HepG2 (cell line): ENCODE data around the gene GPATCH3. TPM values are rescaled to one million over a fixed set of nuclear protein-coding genes. Genes with fewer than 3 reads are reported as not detected.

ENCODE experiments used
- BRF2 ChIP-seq: sonication (generic); formaldehyde crosslinking; IDR thresholded peaks from 2 replicates; pipeline ENCODE4 v1.8.1; 2022; ENCODE audit warnings: mild to moderate bottlenecking, missing genetic modification reagents
- CENPT ChIP-seq: sonication (generic); formaldehyde crosslinking; IDR thresholded peaks from 2 replicates; pipeline ENCODE4 v1.8.0; 2022; ENCODE audit warnings: low read depth, mild to moderate bottlenecking, moderate library complexity, missing genetic modification reagents
- CTCF ChIP-seq: sonication (generic); formaldehyde crosslinking; IDR thresholded peaks from 2 replicates; pipeline ENCODE4 v1.5.0; 2020; ENCODE audit warnings: mild to moderate bottlenecking, missing genetic modification reagents, moderate library complexity
- DNMT1 ChIP-seq: sonication (generic); formaldehyde crosslinking; IDR thresholded peaks from 2 replicates; pipeline ENCODE4 v1.5.1; 2020; ENCODE audit warnings: mild to moderate bottlenecking, missing genetic modification reagents
- FOSL2 ChIP-seq: sonication (generic); formaldehyde crosslinking; IDR thresholded peaks from 2 replicates; pipeline ENCODE4 v1.4.0; 2020; ENCODE audit warnings: missing genetic modification reagents
- HDAC6 ChIP-seq: fragments of 200-600 bp; sonication (generic); IDR thresholded peaks from 2 replicates; pipeline ENCODE4 v1.7.0; 2017; ENCODE audit warnings: mild to moderate bottlenecking, antibody characterized with exemption, low read length, low read depth
- IKZF1 ChIP-seq: fragments of 450-650 bp; IDR thresholded peaks from 2 replicates; pipeline ENCODE4 v1.7.1; 2016
- SIN3B ChIP-seq: fragments of 150-350 bp; IDR thresholded peaks from 2 replicates; pipeline ENCODE4 v1.6.1; 2014; ENCODE audit warnings: low read length
- ZC3H13 ChIP-seq: sonication (generic); formaldehyde crosslinking; IDR thresholded peaks from 2 replicates; pipeline ENCODE4 v1.8.1; 2023; ENCODE audit warnings: mild to moderate bottlenecking, missing genetic modification reagents, moderate library complexity
- ZFP37 ChIP-seq: sonication (generic); formaldehyde crosslinking; IDR thresholded peaks from 2 replicates; pipeline ENCODE4 v1.4.0; 2020; ENCODE audit warnings: missing genetic modification reagents, borderline replicate concordance
- ZFP41 ChIP-seq: sonication (generic); formaldehyde crosslinking; IDR thresholded peaks from 2 replicates; pipeline ENCODE4 v1.4.0; 2020; ENCODE audit warnings: mild to moderate bottlenecking, missing genetic modification reagents, borderline replicate concordance
- ZNF225 ChIP-seq: sonication (generic); formaldehyde crosslinking; IDR thresholded peaks from 2 replicates; pipeline ENCODE4 v1.4.0; 2020; ENCODE audit warnings: mild to moderate bottlenecking, missing genetic modification reagents
- ZNF34 ChIP-seq: sonication (generic); formaldehyde crosslinking; IDR thresholded peaks from 2 replicates; pipeline ENCODE4 v1.4.0; 2020; ENCODE audit warnings: mild to moderate bottlenecking, missing genetic modification reagents, borderline replicate concordance
- ZNF510 ChIP-seq: sonication (generic); formaldehyde crosslinking; IDR thresholded peaks from 2 replicates; pipeline ENCODE4 v1.4.0; 2020; ENCODE audit warnings: low read depth, mild to moderate bottlenecking, missing genetic modification reagents
- ZNF530 ChIP-seq: sonication (generic); formaldehyde crosslinking; IDR thresholded peaks from 2 replicates; pipeline ENCODE4 v1.5.0; 2020; ENCODE audit warnings: low read depth, mild to moderate bottlenecking, missing genetic modification reagents
- ZNF597 ChIP-seq: sonication (generic); formaldehyde crosslinking; IDR thresholded peaks from 2 replicates; pipeline ENCODE4 v1.5.0; 2020; ENCODE audit warnings: missing genetic modification reagents
- ZNF614 ChIP-seq: IDR thresholded peaks from 2 replicates; pipeline ENCODE4 v1.6.1; 2018; ENCODE audit warnings: missing biosample characterization, missing genetic modification reagents, inconsistent platforms, borderline replicate concordance
- ZNF674 ChIP-seq: sonication (generic); formaldehyde crosslinking; IDR thresholded peaks from 2 replicates; pipeline ENCODE4 v1.5.0; 2020; ENCODE audit warnings: low read depth, mild to moderate bottlenecking, missing genetic modification reagents
- ZNF773 ChIP-seq: sonication (generic); formaldehyde crosslinking; IDR thresholded peaks from 2 replicates; pipeline ENCODE4 v1.4.0; 2020; ENCODE audit warnings: missing genetic modification reagents, borderline replicate concordance
- ZNF776 ChIP-seq: sonication (generic); formaldehyde crosslinking; IDR thresholded peaks from 2 replicates; pipeline ENCODE4 v1.4.0; 2020; ENCODE audit warnings: mild to moderate bottlenecking, missing genetic modification reagents
- polyA plus RNA-seq, 8 experiments: library from polyadenylated mRNA; depleted of rRNA in 3 of 8; stranded (reverse) in 7 of 8; unstranded in 1 of 8; fragments of >200 nt; fragmentation: Illumina TruSeq in 4 of 8; extraction: Trizol in 4 of 8; gene quantifications; 2 replicates each; pipeline versions ENCODE4 v1.2.1 to v1.2.3, GENCODE V29; 2011 to 2016; ENCODE audit warnings: low read depth in 4 of 8, missing spikeins in 1 of 8, mixed read lengths in 1 of 8; ENCODE audit not compliant: insufficient read depth in 1 of 8
- total RNA-seq, 5 experiments: library from RNA; depleted of rRNA; stranded (reverse); fragments of >200 nt; fragmentation: Illumina TruSeq; extraction: Trizol; gene quantifications; 2 replicates each; pipeline ENCODE4 v1.2.3, GENCODE V29; 2016; ENCODE audit warnings: low read depth in 1 of 5
- TF ChIP-seq, protein P1 (sequence below): sonication (generic); formaldehyde crosslinking; IDR thresholded peaks from 2 replicates; pipeline ENCODE4 v1.4.0; 2020; ENCODE audit warnings: low read depth, mild to moderate bottlenecking, missing genetic modification reagents
- TF ChIP-seq, protein P2 (sequence below): sonication (generic); formaldehyde crosslinking; IDR thresholded peaks from 2 replicates; pipeline ENCODE4 v1.4.0; 2020; ENCODE audit warnings: missing genetic modification reagents

The GPATCH3 gene
- total and polyA plus RNA-seq, 2 of the 13 experiments (the other 11 are each of a cell fraction or from before 2014, with no cell fraction given): 8.3 to 11.0 TPM

GRCh38 chr1:26911399-26912146 is 11.3 kb upstream of the GPATCH3 start (continued):
- TF ChIP-seq ZNF597 (CRISPR knock-in tag) (no peak), ZNF674 (CRISPR knock-in tag) (no peak), ZC3H13 (CRISPR knock-in tag) (peak; percentile 85; the same call in 1 of the 2 replicates), ZFP41 (CRISPR knock-in tag) (no peak), SIN3B (no peak), FOSL2 (CRISPR knock-in tag) (no peak), IKZF1 (no peak), CTCF (CRISPR knock-in tag) (no peak), ZNF510 (no peak), ZNF225 (CRISPR knock-in tag) (no peak), ZNF34 (CRISPR knock-in tag) (0 out of 2 replicates have a peak, but pooled peaks have one; percentile 12), HDAC6 (no peak), ZNF614 (CRISPR knock-in tag) (no peak; the same call in 1 of the 2 replicates), CENPT (no peak), ZFP37 (no peak), ZNF776 (no peak), DNMT1 (CRISPR knock-in tag) (no peak), ZNF773 (CRISPR knock-in tag) (no peak), ZNF530 (CRISPR knock-in tag) (no peak), BRF2 (CRISPR knock-in tag) (no peak)
- TF ChIP-seq, protein P1, sequence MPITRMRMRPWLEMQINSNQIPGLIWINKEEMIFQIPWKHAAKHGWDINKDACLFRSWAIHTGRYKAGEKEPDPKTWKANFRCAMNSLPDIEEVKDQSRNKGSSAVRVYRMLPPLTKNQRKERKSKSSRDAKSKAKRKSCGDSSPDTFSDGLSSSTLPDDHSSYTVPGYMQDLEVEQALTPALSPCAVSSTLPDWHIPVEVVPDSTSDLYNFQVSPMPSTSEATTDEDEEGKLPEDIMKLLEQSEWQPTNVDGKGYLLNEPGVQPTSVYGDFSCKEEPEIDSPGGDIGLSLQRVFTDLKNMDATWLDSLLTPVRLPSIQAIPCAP (CRISPR knock-in tag): no peak
- TF ChIP-seq, protein P2, sequence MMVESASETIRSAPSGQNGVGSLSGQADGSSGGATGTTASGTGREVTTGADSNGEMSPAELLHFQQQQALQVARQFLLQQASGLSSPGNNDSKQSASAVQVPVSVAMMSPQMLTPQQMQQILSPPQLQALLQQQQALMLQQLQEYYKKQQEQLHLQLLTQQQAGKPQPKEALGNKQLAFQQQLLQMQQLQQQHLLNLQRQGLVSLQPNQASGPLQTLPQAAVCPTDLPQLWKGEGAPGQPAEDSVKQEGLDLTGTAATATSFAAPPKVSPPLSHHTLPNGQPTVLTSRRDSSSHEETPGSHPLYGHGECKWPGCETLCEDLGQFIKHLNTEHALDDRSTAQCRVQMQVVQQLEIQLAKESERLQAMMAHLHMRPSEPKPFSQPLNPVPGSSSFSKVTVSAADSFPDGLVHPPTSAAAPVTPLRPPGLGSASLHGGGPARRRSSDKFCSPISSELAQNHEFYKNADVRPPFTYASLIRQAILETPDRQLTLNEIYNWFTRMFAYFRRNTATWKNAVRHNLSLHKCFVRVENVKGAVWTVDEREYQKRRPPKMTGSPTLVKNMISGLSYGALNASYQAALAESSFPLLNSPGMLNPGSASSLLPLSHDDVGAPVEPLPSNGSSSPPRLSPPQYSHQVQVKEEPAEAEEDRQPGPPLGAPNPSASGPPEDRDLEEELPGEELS (CRISPR knock-in tag): no peak
